Spinal cord (tissue), 10 donors: ENCODE data around the gene KLHL29. TPM values are rescaled to one million over a fixed set of nuclear protein-coding genes. Genes with fewer than 3 reads are reported as not detected.

Source experiments
- DNase-seq, 6 donors: peaks; one replicate each; pipeline versions ENCODE4 v3.0.0 to v3.0.0-alpha.2; 2013 to 2015; ENCODE audit warnings: low spot score in 6 of 6, low read depth in 4 of 6
- H3K27ac ChIP-seq: one replicate; pipeline ENCODE4 v1.5.1; 2013; ENCODE audit warnings: low read depth, low read length, control low read depth
- H3K27me3 ChIP-seq: one replicate; pipeline ENCODE4 v1.6.1; 2013; ENCODE audit warnings: low read length; ENCODE audit not compliant: control insufficient read depth, insufficient read depth
- H3K36me3 ChIP-seq: one replicate; pipeline ENCODE4 v1.6.1; 2013; ENCODE audit warnings: low read length; ENCODE audit not compliant: control insufficient read depth, insufficient read depth
- H3K4me1 ChIP-seq: one replicate; pipeline ENCODE4 v1.6.1; 2013; ENCODE audit warnings: low read length; ENCODE audit not compliant: control insufficient read depth, insufficient read depth
- H3K4me3 ChIP-seq: one replicate; pipeline ENCODE4 v1.5.1; 2013; ENCODE audit warnings: low read depth, low read length, control low read depth
- H3K9me3 ChIP-seq: one replicate; pipeline ENCODE4 v1.6.1; 2013; ENCODE audit warnings: low read length; ENCODE audit not compliant: control insufficient read depth, insufficient read depth
- WGBS: methylation state at CpG from one replicate; pipeline ENCODE4 v1.1.5; 2013; ENCODE audit warnings: missing lambda C conversion rate; ENCODE audit not compliant: insufficient coverage; 5-methylcytosine and 5-hydroxymethylcytosine counted together
- polyA plus RNA-seq, 2 donors: library from polyadenylated mRNA; unstranded; fragments of 120-200 nt; gene quantifications; one replicate each; pipeline ENCODE4 v1.2.1, GENCODE V29; 2013; ENCODE audit not compliant: insufficient read length in 2 of 2
- total RNA-seq, 2 donors: library from RNA; depleted of rRNA in 1 of 2; stranded (reverse); fragments of 120-200 nt in 1 of 2; fragments of >200 nt in 1 of 2; gene quantifications; one replicate each; pipeline versions ENCODE4 v1.2.3 to v1.2.4, GENCODE V29; 2013 to 2014
- donor health status: healthy.

KLHL29 gene
- total and polyA plus RNA-seq, 4 donors: 8.7 to 19.4 (median 14.0) TPM

DNA sequence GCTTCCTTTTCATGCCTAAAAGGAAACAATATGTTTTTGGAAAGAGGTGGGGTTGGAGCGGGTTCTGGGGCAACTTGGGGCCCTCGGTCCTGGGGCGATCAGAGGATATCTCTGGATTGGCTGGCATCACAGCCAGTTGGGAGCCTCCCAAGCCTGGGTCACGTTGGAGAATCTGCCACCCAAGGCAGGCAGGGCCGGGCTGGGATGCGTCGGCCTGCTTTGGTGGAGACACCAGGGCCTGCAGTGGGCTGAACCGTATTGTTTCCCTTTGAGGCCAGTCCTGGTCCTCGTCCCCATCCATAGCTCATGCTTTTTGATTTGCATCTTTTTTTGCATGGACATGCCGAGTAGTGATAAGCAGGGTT, 306.1 kb downstream of the KLHL29 start:
- Histone ChIP-seq H3K9me3 (no peaks in the 10 kb centered on the region), H3K36me3 (peaks cover 95% of the 10 kb centered on the region), H3K27ac (no peak overlapping the region), H3K4me1 (peaks cover 4% of the 10 kb centered on the region), H3K4me3 (no peak overlapping the region), H3K27me3 (no peaks in the 10 kb centered on the region)
- no peak for DNase-seq
- 90% methylated on average over 10 of the region's 10 CpGs for WGBS

GRCh38 chr2:23691565-23691964, 306.6 kb downstream of the KLHL29 start:
- H3K27ac ChIP-seq: no peak overlapping the region
- WGBS: 97% methylated on average over 21 of the region's 21 CpGs

GRCh38 chr2:23692263-23692662, 307.3 kb downstream of the KLHL29 start:
- H3K27ac ChIP-seq: no peak overlapping the region
- WGBS: 97% methylated on average over 14 of the region's 14 CpGs
- no peak overlapping the region for H3K4me3 ChIP-seq
- peaks cover 95% of the 10 kb centered on the region for H3K36me3 ChIP-seq
- no peak for DNase-seq
- no peaks in the 10 kb centered on the region for H3K9me3 ChIP-seq
- H3K27me3 ChIP-seq: no peaks in the 10 kb centered on the region
- H3K4me1 ChIP-seq: peaks cover 15% of the 10 kb centered on the region

More at GRCh38 chr2:23691565-23691964, 306.6 kb downstream of the KLHL29 start:
- no peak for DNase-seq
- Histone ChIP-seq H3K4me1 (peaks cover 8% of the 10 kb centered on the region), H3K36me3 (peaks cover 95% of the 10 kb centered on the region), H3K9me3 (no peaks in the 10 kb centered on the region), H3K27me3 (no peaks in the 10 kb centered on the region), H3K4me3 (no peak overlapping the region)

DNA sequence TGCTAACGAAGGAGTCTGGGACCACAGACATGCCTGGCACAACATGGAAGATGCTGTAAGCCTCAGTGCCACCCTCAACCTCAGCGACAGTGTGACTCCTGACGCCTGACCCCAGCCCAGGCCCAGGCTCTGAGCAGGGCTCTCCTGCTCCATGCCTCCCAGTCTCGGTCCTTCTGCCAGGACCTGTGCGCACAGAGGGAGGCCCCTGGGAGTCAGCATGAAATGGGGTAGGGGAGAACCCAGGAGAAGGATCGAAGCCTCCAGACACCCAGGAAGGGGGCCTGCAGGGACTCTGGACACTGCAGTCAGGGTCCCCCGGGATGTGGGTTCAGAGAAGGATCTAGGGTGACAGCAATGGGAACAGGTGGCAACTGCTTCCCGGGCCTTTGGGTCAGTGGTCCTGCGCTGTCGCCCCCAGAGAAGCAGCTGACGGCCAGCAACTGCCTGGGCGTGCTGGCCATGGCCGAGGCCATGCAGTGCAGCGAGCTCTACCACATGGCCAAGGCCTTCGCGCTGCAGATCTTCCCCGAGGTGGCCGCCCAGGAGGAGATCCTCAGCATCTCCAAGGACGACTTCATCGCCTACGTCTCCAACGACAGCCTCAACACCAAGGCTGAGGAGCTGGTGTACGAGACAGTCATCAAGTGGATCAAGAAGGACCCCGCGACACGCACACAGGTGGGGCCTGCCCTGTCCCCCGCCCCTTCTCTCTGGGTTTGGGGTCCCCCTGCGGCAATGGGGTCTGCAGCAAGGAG, 308.0 kb downstream of the KLHL29 start:
- H3K4me3 ChIP-seq: no peak overlapping the region
- H3K36me3 ChIP-seq: peaks cover 87% of the 10 kb centered on the region
- WGBS: 94% methylated on average over 28 of the region's 28 CpGs

DNA sequence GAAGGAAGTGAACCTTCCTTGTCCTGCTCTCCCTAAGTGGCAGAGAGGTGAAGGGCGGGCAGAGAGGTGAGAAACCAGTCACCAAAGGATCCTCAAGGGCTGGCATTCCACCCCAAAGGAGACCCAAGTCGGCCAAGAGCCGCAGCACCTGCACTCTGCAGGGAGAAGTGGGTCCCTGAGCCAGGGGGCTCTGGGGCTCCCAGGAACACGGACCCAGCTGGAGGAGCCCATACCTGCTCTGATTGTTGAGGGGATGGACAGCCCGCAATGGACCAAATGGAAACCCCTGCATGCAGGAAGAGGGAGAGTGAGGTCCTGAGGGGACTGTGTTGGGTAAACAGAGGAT, 308.6 kb downstream of the KLHL29 start:
- no peak for DNase-seq
- Histone ChIP-seq H3K4me1 (peaks cover 29% of the 10 kb centered on the region), H3K27me3 (no peaks in the 10 kb centered on the region), H3K9me3 (no peaks in the 10 kb centered on the region), H3K4me3 (no peak overlapping the region), H3K27ac (no peak overlapping the region), H3K36me3 (peaks cover 83% of the 10 kb centered on the region)
- 96% methylated on average over 5 of the region's 5 CpGs for WGBS

More for the DNA sequence above, 308.0 kb downstream of the KLHL29 start:
- Histone ChIP-seq H3K27me3 (no peaks in the 10 kb centered on the region), H3K4me1 (peaks cover 23% of the 10 kb centered on the region), H3K27ac (no peak overlapping the region), H3K9me3 (no peaks in the 10 kb centered on the region)
- no peak for DNase-seq

GRCh38 chr2:23694058-23695045, 309.4 kb downstream of the KLHL29 start:
- Histone ChIP-seq H3K36me3 (peaks cover 80% of the 10 kb centered on the region), H3K27ac (no peak overlapping the region), H3K9me3 (no peaks in the 10 kb centered on the region), H3K4me1 (peaks cover 35% of the 10 kb centered on the region), H3K4me3 (no peak overlapping the region), H3K27me3 (no peaks in the 10 kb centered on the region)
- no peak for DNase-seq
- WGBS: 85% methylated on average over 21 of the region's 21 CpGs

DNA sequence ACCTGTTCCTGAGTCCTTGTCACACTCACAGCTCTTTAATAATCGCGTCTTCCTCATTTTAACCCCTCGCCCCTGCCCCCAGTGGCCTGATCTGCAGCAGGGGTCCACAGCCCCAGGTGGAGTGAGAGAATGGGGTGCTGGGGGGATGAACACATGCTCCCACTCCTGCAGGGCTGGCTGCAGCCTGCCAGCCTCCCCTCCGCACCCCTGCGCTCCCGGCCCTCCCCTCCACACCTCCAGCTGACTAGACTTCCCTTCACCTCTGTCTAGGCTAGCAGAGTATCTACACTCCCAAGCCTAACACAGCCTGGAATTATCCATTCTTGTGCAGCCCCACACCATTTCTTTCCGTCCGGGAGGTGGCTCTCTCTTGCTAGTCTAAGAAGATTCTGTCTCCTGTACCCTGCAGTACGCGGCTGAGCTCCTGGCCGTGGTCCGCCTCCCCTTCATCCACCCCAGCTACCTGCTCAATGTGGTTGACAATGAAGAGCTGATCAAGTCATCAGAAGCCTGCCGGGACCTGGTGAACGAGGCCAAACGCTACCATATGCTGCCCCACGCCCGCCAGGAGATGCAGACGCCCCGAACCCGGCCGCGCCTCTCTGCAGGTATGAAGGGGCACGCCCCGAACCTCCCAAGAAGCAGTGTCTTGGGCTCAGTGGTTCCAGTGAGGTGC, 310.4 kb downstream of the KLHL29 start:
- 99% methylated on average over 21 of the region's 24 CpGs for WGBS
- no peak overlapping the region for H3K27ac ChIP-seq
- peaks cover 38% of the 10 kb centered on the region for H3K4me1 ChIP-seq
- no peaks in the 10 kb centered on the region for H3K9me3 ChIP-seq
- H3K4me3 ChIP-seq: no peak overlapping the region
- no peak for DNase-seq
- no peaks in the 10 kb centered on the region for H3K27me3 ChIP-seq
- H3K36me3 ChIP-seq: peaks cover 74% of the 10 kb centered on the region

DNA sequence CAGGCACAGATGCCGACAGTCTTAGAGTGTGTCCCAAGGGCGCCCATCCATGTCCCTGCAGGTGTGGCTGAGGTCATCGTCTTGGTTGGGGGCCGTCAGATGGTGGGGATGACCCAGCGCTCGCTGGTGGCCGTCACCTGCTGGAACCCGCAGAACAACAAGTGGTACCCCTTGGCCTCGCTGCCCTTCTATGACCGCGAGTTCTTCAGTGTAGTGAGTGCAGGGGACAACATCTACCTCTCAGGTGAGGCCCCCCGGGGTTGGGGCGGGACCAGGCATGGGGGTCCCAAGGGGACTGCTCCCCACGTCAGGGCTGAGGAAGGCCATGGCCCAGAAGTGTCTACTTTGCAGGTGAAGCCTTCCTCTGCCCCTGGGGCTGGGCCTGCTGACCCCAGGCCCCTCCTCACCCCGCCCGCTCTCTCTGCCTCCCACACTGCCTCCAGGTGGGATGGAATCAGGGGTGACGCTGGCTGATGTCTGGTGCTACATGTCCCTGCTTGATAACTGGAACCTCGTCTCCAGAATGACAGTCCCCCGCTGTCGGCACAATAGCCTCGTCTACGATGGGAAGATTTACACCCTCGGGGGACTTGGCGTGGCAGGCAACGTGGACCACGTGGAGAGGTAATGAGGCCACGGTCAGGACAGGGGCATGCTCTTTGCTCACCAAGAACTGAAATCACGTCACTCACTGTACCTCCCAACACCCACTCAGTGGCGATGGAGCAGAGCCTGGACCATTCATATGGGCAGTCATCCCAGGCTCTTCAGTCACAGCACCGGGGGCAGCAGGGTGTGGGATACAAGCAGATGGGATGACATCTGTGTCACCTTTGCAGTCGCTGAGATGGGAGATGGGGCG, 311.1 kb downstream of the KLHL29 start:
- 91% methylated on average over 28 of the region's 32 CpGs for WGBS
- DNase-seq: no peak
- Histone ChIP-seq H3K36me3 (peaks cover 70% of the 10 kb centered on the region), H3K9me3 (no peaks in the 10 kb centered on the region), H3K4me1 (peaks cover 38% of the 10 kb centered on the region), H3K27ac (no peak overlapping the region), H3K4me3 (no peak overlapping the region), H3K27me3 (no peaks in the 10 kb centered on the region)

- 53% methylated on average over 5 of the region's 5 CpGs for WGBS
- no peak overlapping the region for H3K27ac ChIP-seq
- no peaks in the 10 kb centered on the region for H3K27me3 ChIP-seq
- H3K9me3 ChIP-seq: no peaks in the 10 kb centered on the region
- H3K4me3 ChIP-seq: no peak overlapping the region
- DNase-seq: no peak
- peaks cover 68% of the 10 kb centered on the region for H3K36me3 ChIP-seq
- H3K4me1 ChIP-seq: peaks cover 38% of the 10 kb centered on the region
These were observed 311.7 kb downstream of the KLHL29 start for GRCh38 chr2:23696752-23697045.
